NCI-H2196 treated with DMSO at 0.1 percent for 48 hours (cell line): Measurements from ENCODE around the gene PRKRIP1.
"Not testable (repeated sequence)": the region's sequence is repeated elsewhere in the genome, so short reads cannot be mapped to it uniquely, and the experiment has no call there.

Experiments
- DNase-seq: peaks from one replicate; lab custom pipeline; 2025; ENCODE audit not compliant: unreplicated experiment; lab: John Stamatoyannopoulos, UW

Gene PRKRIP1

GRCh38 chr7:102429141-102429899, 33.2 kb downstream of the PRKRIP1 start:
- no peak for DNase-seq

GRCh38 chr7:102431617-102432298, 35.6 kb downstream of the PRKRIP1 start:
- peak; percentile 13 for DNase-seq

GRCh38 chr7:102432442-102433218, 36.5 kb downstream of the PRKRIP1 start:
- DNase-seq = no peak

GRCh38 chr7:102433219-102434038, 37.3 kb downstream of the PRKRIP1 start, which contains the start of gene ORAI2:
ORAI2 (plus strand) TSS chr7:102433575; CDS start chr7:102438957, 5,382 bp downstream.
- DNase-seq = peak; percentile 29

GRCh38 chr7:102434039-102434486, 37.9 kb downstream of the PRKRIP1 start:
- DNase-seq = no peak

GRCh38 chr7:102436118-102436517, 40.0 kb downstream of the PRKRIP1 start:
- no peak for DNase-seq

GRCh38 chr7:102439963-102440795, 44.0 kb downstream of the PRKRIP1 start:
- peak; percentile 36 for DNase-seq

- no peak for DNase-seq
These were observed 49.0 kb downstream of the PRKRIP1 start for GRCh38 chr7:102444961-102445673.

- DNase-seq = no peak
These were observed 49.5 kb downstream of the PRKRIP1 start for GRCh38 chr7:102445674-102446071.

- DNase-seq = no peak
These were observed 50.4 kb downstream of the PRKRIP1 start for GRCh38 chr7:102446387-102447156.

- DNase-seq = no peak
These were observed 51.1 kb downstream of the PRKRIP1 start for GRCh38 chr7:102447311-102447710.

- no peak for DNase-seq
These were observed 53.0 kb downstream of the PRKRIP1 start for GRCh38 chr7:102449136-102449535.

GRCh38 chr7:102450242-102450641, 54.1 kb downstream of the PRKRIP1 start:
- no peak for DNase-seq

GRCh38 chr7:102451371-102452054, 55.4 kb downstream of the PRKRIP1 start:
- DNase-seq = no peak

GRCh38 chr7:102452451-102452850, 56.3 kb downstream of the PRKRIP1 start:
- DNase-seq = no peak

- DNase-seq = no peak
These were observed 57.2 kb downstream of the PRKRIP1 start for GRCh38 chr7:102453319-102453718.

GRCh38 chr7:102454468-102454867, 58.3 kb downstream of the PRKRIP1 start:
- DNase-seq = no peak

GRCh38 chr7:102454932-102455331, 58.8 kb downstream of the PRKRIP1 start:
- not testable (repeated sequence) for DNase-seq
